Measurements from ENCODE around the gene SDC3.

DNA sequence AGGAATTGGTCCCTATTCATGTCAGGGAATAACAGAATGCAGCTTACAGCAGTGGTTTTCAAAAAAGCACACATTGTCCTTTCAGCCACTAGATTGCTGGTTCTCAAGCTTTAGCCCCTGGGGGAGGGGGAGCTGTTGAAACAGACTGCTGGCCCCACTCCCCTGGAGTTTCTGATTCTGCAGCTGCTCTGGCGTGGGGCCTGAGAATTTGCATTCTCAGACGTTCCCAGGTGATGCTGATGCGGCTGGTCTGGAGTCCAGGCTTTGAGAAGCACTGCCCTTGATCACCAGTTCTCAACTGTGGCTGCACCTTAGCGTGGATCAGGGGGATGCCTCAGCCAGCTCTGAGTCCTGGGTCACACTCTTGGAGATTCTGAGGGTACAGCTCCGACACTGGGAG is 88.3 kb downstream of the SDC3 start:
- TF ChIP-seq, protein P1, sequence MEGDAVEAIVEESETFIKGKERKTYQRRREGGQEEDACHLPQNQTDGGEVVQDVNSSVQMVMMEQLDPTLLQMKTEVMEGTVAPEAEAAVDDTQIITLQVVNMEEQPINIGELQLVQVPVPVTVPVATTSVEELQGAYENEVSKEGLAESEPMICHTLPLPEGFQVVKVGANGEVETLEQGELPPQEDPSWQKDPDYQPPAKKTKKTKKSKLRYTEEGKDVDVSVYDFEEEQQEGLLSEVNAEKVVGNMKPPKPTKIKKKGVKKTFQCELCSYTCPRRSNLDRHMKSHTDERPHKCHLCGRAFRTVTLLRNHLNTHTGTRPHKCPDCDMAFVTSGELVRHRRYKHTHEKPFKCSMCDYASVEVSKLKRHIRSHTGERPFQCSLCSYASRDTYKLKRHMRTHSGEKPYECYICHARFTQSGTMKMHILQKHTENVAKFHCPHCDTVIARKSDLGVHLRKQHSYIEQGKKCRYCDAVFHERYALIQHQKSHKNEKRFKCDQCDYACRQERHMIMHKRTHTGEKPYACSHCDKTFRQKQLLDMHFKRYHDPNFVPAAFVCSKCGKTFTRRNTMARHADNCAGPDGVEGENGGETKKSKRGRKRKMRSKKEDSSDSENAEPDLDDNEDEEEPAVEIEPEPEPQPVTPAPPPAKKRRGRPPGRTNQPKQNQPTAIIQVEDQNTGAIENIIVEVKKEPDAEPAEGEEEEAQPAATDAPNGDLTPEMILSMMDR (IDR thresholded peaks at IDR 0.05) = no peak
- TF ChIP-seq EZH2 (IDR thresholded peaks at IDR 0.05; ENCODE audit: borderline replicate concordance, insufficient read depth, low read depth, low read length, poor library complexity, severe bottlenecking) = no peak

Measured in B cell (primary cell).